ENCODE results near the gene CREB5. TPM values are rescaled to one million over a fixed set of nuclear protein-coding genes. Genes with fewer than 3 reads are reported as not detected.

The CREB5 gene
- total and polyA plus RNA-seq, 2 donors (not counting 3 experiments of a cell fraction or from before 2014, with no cell fraction given): 19.6 to 28.4 TPM

DNA sequence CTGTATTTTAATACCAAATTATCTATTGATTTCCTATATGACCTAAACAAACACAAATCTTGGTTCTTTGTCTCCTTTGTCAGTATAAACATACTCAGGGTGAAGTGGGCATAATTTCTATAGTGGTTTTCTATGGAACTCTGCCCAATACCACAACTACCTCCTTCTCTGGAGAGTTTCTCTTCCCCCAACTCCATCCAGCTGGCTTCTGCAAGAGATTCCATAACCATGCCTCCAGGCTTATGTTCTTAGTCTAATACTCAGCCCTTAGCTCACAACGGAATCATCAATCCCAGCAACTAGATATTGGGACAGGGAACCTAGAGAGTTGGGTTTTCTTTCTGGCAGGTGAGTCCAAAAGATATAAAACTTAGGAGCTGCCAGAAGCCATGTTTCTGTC, 418.5 kb downstream of the CREB5 start:
- TF ChIP-seq JUN (IDR thresholded peaks at IDR 0.05; ENCODE audit: borderline replicate concordance, insufficient read depth, insufficient read length, low read depth) (no peak), POLR2AphosphoS5 (IDR thresholded peaks at IDR 0.05; ENCODE audit: insufficient read depth, low read depth, low read length) (no peak), FOS (IDR thresholded peaks at IDR 0.05; ENCODE audit: borderline replicate concordance, insufficient read depth, low read length) (no peak), EZH2 (IDR thresholded peaks at IDR 0.05; ENCODE audit: borderline replicate concordance, low read depth, low read length, severe bottlenecking) (no peak), MAX (IDR thresholded peaks at IDR 0.05; ENCODE audit: insufficient read depth, insufficient read length) (no peak), MYC (IDR thresholded peaks at IDR 0.05; ENCODE audit: low read depth, low read length) (no peak), GATA2 (IDR thresholded peaks at IDR 0.05; ENCODE audit: insufficient read depth, insufficient read length, low read depth, low read length) (no peak)
- no peak for FAIRE-seq
- Histone ChIP-seq H3K4me3 (replicated peaks in 1 of 3; ENCODE audit: insufficient read depth in 1 of 3, low read depth in 1 of 3, low read length in 3 of 3) (no peak overlapping the region), H3K4me1 (ENCODE audit: control insufficient read depth, extremely low read depth, insufficient read depth, low read length) (no peaks in the 10 kb centered on the region), H3K9ac (replicated peaks; ENCODE audit: extremely low read depth, insufficient read depth, low read length) (no peak overlapping the region), H4K20me1 (replicated peaks; ENCODE audit: control insufficient read depth, extremely low read depth, insufficient read depth, low read length) (no peaks in the 10 kb centered on the region), H3K9me1 (replicated peaks; ENCODE audit: control insufficient read depth, extremely low read depth, insufficient read depth, low read length) (no peaks in the 10 kb centered on the region), H3K4me2 (ENCODE audit: insufficient read depth, low read length) (no peak overlapping the region), H2AFZ (ENCODE audit: low read depth, low read length) (no peak overlapping the region), H3K79me2 (ENCODE audit: control insufficient read depth, insufficient read depth, low read length) (no peaks in the 10 kb centered on the region), H3K36me3 (ENCODE audit: control insufficient read depth in 2 of 2, extremely low read depth in 1 of 2, insufficient read depth in 2 of 2, low read length in 2 of 2) (no peaks in the 10 kb centered on the region), H3K9me3 (replicated peaks; ENCODE audit: control insufficient read depth, insufficient read depth, low read length) (no peaks in the 10 kb centered on the region), H3K27ac (ENCODE audit: insufficient read depth, low read depth, low read length) (no peak overlapping the region), H3K27me3 (ENCODE audit: control insufficient read depth in 2 of 2, insufficient read depth in 2 of 2, low read length in 2 of 2) (no peaks in the 10 kb centered on the region)
- intact Hi-C loops (cut with micrococcal nuclease): no loop called here
- POLR2A ChIA-PET: interaction anchor here (0.5 kb wide), 1 partner anchor 402 kb away, joined by 3 read pairs; no protein-coding TSS in a partner anchor
- no TSS peak for BruUV-seq (replicated peaks)
- dilution Hi-C loops (cut with MboI; ENCODE audit: extremely low pct_ligation_motif_present, low sequenced_read_pairs): no loop called here
- CTCF ChIA-PET: interaction anchor here (0.7 to 1.3 kb wide), 2 partner anchors 14 to 50 kb away, joined by 3 read pairs; no protein-coding TSS in a partner anchor
- no peak for DNase-seq (ENCODE audit: low read depth, low spot score)

DNA sequence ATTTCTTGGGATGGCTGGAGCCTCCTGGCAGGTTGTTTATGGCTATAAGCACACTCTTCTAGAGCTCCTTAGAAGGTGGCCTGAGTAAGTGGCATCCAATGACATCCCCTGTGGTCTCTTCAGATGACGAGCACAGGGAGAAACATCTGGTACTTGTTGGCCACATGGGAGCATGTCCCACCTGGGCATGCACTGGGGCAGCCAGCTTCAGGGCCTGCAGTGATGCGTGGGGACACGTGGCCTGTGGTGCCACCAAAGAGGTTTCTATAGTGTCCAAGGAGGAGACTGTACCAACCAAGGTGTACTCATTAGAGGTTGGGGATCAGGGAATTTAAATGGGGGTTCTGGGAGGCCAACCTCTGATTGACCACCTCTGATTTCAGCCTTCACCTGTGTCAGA, 420.4 kb downstream of the CREB5 start:
- no TSS peak for BruUV-seq (replicated peaks)
- no peaks in the 10 kb centered on the region for H3K9me1 ChIP-seq (replicated peaks; ENCODE audit: control insufficient read depth, extremely low read depth, insufficient read depth, low read length)
- no peak for TF ChIP-seq EZH2 (IDR thresholded peaks at IDR 0.05; ENCODE audit: borderline replicate concordance, low read depth, low read length, severe bottlenecking)
- TF ChIP-seq GATA2 (IDR thresholded peaks at IDR 0.05; ENCODE audit: insufficient read depth, insufficient read length, low read depth, low read length): no peak
- TF ChIP-seq MAX (IDR thresholded peaks at IDR 0.05; ENCODE audit: insufficient read depth, insufficient read length): no peak
- TF ChIP-seq POLR2AphosphoS5 (IDR thresholded peaks at IDR 0.05; ENCODE audit: insufficient read depth, low read depth, low read length): no peak
- TF ChIP-seq MYC (IDR thresholded peaks at IDR 0.05; ENCODE audit: low read depth, low read length): no peak
- no peak for TF ChIP-seq FOS (IDR thresholded peaks at IDR 0.05; ENCODE audit: borderline replicate concordance, insufficient read depth, low read length)
- no peak overlapping the region for H3K4me3 ChIP-seq (replicated peaks in 1 of 3; ENCODE audit: insufficient read depth in 1 of 3, low read depth in 1 of 3, low read length in 3 of 3)
- intact Hi-C loops (cut with micrococcal nuclease): no loop called here
- ChIA-PET CTCF (no interaction called here), POLR2A (no interaction called here)
- dilution Hi-C loops (cut with MboI; ENCODE audit: extremely low pct_ligation_motif_present, low sequenced_read_pairs): no loop called here
- H3K9ac ChIP-seq (replicated peaks; ENCODE audit: extremely low read depth, insufficient read depth, low read length): no peak overlapping the region
- H3K27ac ChIP-seq (ENCODE audit: insufficient read depth, low read depth, low read length): no peak overlapping the region
- H3K27me3 ChIP-seq (ENCODE audit: control insufficient read depth in 2 of 2, insufficient read depth in 2 of 2, low read length in 2 of 2): no peaks in the 10 kb centered on the region
- H3K4me1 ChIP-seq (ENCODE audit: control insufficient read depth, extremely low read depth, insufficient read depth, low read length): no peaks in the 10 kb centered on the region
- H3K79me2 ChIP-seq (ENCODE audit: control insufficient read depth, insufficient read depth, low read length): no peaks in the 10 kb centered on the region
- H4K20me1 ChIP-seq (replicated peaks; ENCODE audit: control insufficient read depth, extremely low read depth, insufficient read depth, low read length): no peaks in the 10 kb centered on the region
- H3K4me2 ChIP-seq (ENCODE audit: insufficient read depth, low read length): no peak overlapping the region
- H3K9me3 ChIP-seq (replicated peaks; ENCODE audit: control insufficient read depth, insufficient read depth, low read length): no peaks in the 10 kb centered on the region
- DNase-seq (ENCODE audit: low read depth, low spot score) (no peak), FAIRE-seq (no peak)
- H2AFZ ChIP-seq (ENCODE audit: low read depth, low read length): no peak overlapping the region
- no peaks in the 10 kb centered on the region for H3K36me3 ChIP-seq (ENCODE audit: control insufficient read depth in 2 of 2, extremely low read depth in 1 of 2, insufficient read depth in 2 of 2, low read length in 2 of 2)

All from endothelial cell of umbilical vein (primary cell).